HG02763 (cell line): ENCODE measurements around the gene PAWR.
"Not testable (repeated sequence)": the region's sequence is repeated elsewhere in the genome, so short reads cannot be mapped to it uniquely, and the experiment has no call there.

Experiments used
- ATAC-seq: cut with Tn5 transposase; IDR thresholded peaks from one replicate; pipeline ENCODE4 v1.9.1; 2021; ENCODE audit warnings: mild to moderate bottlenecking, moderate library complexity; ENCODE audit not compliant: unreplicated experiment

Gene PAWR

GRCh38 chr12:79650440-79650839 is 40.3 kb downstream of the PAWR start:
- no peak for ATAC-seq

GRCh38 chr12:79648881-79649280 is 41.9 kb downstream of the PAWR start:
- ATAC-seq = no peak

GRCh38 chr12:79646843-79647242 is 43.9 kb downstream of the PAWR start:
- ATAC-seq = not testable (repeated sequence)

GRCh38 chr12:79645235-79645630 is 45.5 kb downstream of the PAWR start:
- ATAC-seq = peak; percentile 99

- peak; percentile 8 for ATAC-seq
Measured at GRCh38 chr12:79644274-79645234, 46.2 kb downstream of the PAWR start.

GRCh38 chr12:79643821-79644220 is 46.9 kb downstream of the PAWR start:
- no peak for ATAC-seq

- no peak for ATAC-seq
Measured at GRCh38 chr12:79638490-79638889, 52.3 kb downstream of the PAWR start.

GRCh38 chr12:79637093-79637492 is 53.7 kb downstream of the PAWR start:
- ATAC-seq = no peak

GRCh38 chr12:79635676-79636075 is 55.1 kb downstream of the PAWR start:
- no peak for ATAC-seq

- ATAC-seq = no peak
Measured at GRCh38 chr12:79634957-79635471, 55.8 kb downstream of the PAWR start.

GRCh38 chr12:79629561-79629960 is 61.2 kb downstream of the PAWR start:
- no peak for ATAC-seq

GRCh38 chr12:79626735-79627134 is 64.0 kb downstream of the PAWR start:
- ATAC-seq = not testable (repeated sequence)

GRCh38 chr12:79624378-79624777 is 66.4 kb downstream of the PAWR start:
- no peak for ATAC-seq

GRCh38 chr12:79619872-79620562 is 70.7 kb downstream of the PAWR start:
- ATAC-seq = no peak

GRCh38 chr12:79618848-79619404 is 71.8 kb downstream of the PAWR start:
- no peak for ATAC-seq

- ATAC-seq = no peak
Measured at GRCh38 chr12:79617696-79618095, 73.1 kb downstream of the PAWR start.

- peak; percentile 60 for ATAC-seq
Measured at GRCh38 chr12:79615596-79616560, 74.9 kb downstream of the PAWR start.

- no peak for ATAC-seq
Measured at GRCh38 chr12:79614730-79615129, 76.0 kb downstream of the PAWR start.

- ATAC-seq = no peak
Measured at GRCh38 chr12:79601908-79602307, 88.9 kb downstream of the PAWR start.

- ATAC-seq = no peak
Measured at GRCh38 chr12:79597910-79598309, 92.9 kb downstream of the PAWR start.
